Endothelial cell of umbilical vein (primary cell): ENCODE measurements around the gene KIAA1217.

Experiments used
- EZH2 ChIP-seq: IDR thresholded peaks from 2 replicates; pipeline ENCODE4 v1.6.1; 2012; ENCODE audit warnings: borderline replicate concordance, low read depth, mild to moderate bottlenecking, moderate library complexity, low read length, inconsistent platforms; ENCODE audit not compliant: severe bottlenecking
- MYC ChIP-seq: IDR thresholded peaks from one replicate; pipeline ENCODE4 v1.6.1; 2011; ENCODE audit warnings: mild to moderate bottlenecking, low read depth, low read length
- POLR2A ChIP-seq: IDR thresholded peaks from 2 replicates; pipeline ENCODE4 v1.6.1; 2012; ENCODE audit warnings: low read depth, mild to moderate bottlenecking, control low read depth, low read length
- POLR2AphosphoS5 ChIP-seq: IDR thresholded peaks from 2 replicates; pipeline ENCODE4 v1.6.1; 2012; ENCODE audit warnings: low read depth, mild to moderate bottlenecking, control low read depth, low read length, moderate library complexity; ENCODE audit not compliant: insufficient read depth
- TF ChIP-seq, protein P1 (sequence below), 2 donors: IDR thresholded peaks; 1 replicate in 1 of 2; 2 replicates in 1 of 2; pipeline ENCODE4 v1.5.1; 2011; ENCODE audit warnings: low read length in 2 of 2, mild to moderate bottlenecking in 2 of 2, moderate library complexity in 2 of 2, control low read depth in 1 of 2, inconsistent platforms in 1 of 2, low read depth in 1 of 2; ENCODE audit not compliant: insufficient read depth in 1 of 2; ENCODE audit errors: extremely low read depth in 1 of 2
- TF ChIP-seq, protein P2 (sequence below): IDR thresholded peaks from 2 replicates; pipeline ENCODE4 v1.6.1; 2011; ENCODE audit not compliant: insufficient read depth, insufficient read length

DNA sequence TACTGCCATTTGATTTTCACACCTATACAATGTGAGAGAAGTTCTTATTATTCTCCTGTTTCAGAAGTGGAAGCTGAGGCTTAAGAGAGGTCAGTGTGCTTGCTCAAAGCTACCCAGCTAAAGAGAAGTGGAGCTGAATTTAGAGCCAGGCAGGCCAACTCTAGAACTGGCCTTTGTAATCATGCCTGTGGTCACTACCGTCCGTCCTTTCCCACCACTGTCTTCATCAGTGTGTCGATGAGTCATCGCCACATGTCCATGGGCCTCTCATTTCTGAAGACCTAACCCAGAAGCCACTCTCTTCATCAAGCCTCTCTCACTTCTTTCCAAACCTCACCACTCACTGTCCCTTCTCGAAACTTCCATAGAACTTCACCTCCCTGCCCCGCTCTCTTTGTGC, 237.8 kb downstream of the KIAA1217 start:
- TF ChIP-seq, protein P1, sequence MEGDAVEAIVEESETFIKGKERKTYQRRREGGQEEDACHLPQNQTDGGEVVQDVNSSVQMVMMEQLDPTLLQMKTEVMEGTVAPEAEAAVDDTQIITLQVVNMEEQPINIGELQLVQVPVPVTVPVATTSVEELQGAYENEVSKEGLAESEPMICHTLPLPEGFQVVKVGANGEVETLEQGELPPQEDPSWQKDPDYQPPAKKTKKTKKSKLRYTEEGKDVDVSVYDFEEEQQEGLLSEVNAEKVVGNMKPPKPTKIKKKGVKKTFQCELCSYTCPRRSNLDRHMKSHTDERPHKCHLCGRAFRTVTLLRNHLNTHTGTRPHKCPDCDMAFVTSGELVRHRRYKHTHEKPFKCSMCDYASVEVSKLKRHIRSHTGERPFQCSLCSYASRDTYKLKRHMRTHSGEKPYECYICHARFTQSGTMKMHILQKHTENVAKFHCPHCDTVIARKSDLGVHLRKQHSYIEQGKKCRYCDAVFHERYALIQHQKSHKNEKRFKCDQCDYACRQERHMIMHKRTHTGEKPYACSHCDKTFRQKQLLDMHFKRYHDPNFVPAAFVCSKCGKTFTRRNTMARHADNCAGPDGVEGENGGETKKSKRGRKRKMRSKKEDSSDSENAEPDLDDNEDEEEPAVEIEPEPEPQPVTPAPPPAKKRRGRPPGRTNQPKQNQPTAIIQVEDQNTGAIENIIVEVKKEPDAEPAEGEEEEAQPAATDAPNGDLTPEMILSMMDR (IDR thresholded peaks at IDR 0.05; ENCODE audit: extremely low read depth in 1 of 2, insufficient read depth in 1 of 2, low read depth in 1 of 2, low read length in 2 of 2) = no peak
- TF ChIP-seq POLR2AphosphoS5 (no peak), EZH2 (no peak), POLR2A (no peak), MYC (no peak)
- TF ChIP-seq, protein P2, sequence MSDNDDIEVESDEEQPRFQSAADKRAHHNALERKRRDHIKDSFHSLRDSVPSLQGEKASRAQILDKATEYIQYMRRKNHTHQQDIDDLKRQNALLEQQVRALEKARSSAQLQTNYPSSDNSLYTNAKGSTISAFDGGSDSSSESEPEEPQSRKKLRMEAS = no peak
